MV-4-11 (cell line): ENCODE measurements around the gene RBM38.

ENCODE experiments used
- DNase-seq: peaks from one replicate; lab custom pipeline; 2025; lab: John Stamatoyannopoulos, UW

Gene RBM38

GRCh38 chr20:57374931-57375651 lies 16.1 kb upstream of the RBM38 start:
- peak; percentile 80 for DNase-seq

- no peak for DNase-seq
Measured at GRCh38 chr20:57375652-57376230, 15.5 kb upstream of the RBM38 start.

GRCh38 chr20:57377350-57377749 lies 13.8 kb upstream of the RBM38 start:
- no peak for DNase-seq

GRCh38 chr20:57378107-57378506 lies 13.1 kb upstream of the RBM38 start:
- no peak for DNase-seq

- DNase-seq = no peak
Measured at GRCh38 chr20:57378646-57379262, 12.4 kb upstream of the RBM38 start.

GRCh38 chr20:57379263-57379647 lies 11.9 kb upstream of the RBM38 start:
- DNase-seq = no peak

- DNase-seq = no peak
Measured at GRCh38 chr20:57380081-57380750, 11.0 kb upstream of the RBM38 start.

- DNase-seq = peak; percentile 71
Measured at GRCh38 chr20:57381596-57382503, 9.3 kb upstream of the RBM38 start.

- DNase-seq = no peak
Measured at GRCh38 chr20:57382516-57382915, 8.7 kb upstream of the RBM38 start.

GRCh38 chr20:57383447-57384347 lies 7.5 kb upstream of the RBM38 start:
- DNase-seq = no peak

GRCh38 chr20:57384486-57384885 lies 6.7 kb upstream of the RBM38 start:
- no peak for DNase-seq

GRCh38 chr20:57384953-57385761 lies 6.0 kb upstream of the RBM38 start:
- no peak for DNase-seq

- DNase-seq = no peak
Measured at GRCh38 chr20:57385940-57386339, 5.3 kb upstream of the RBM38 start.

GRCh38 chr20:57386762-57387161 lies 4.4 kb upstream of the RBM38 start:
- DNase-seq = no peak

GRCh38 chr20:57387463-57387862 lies 3.7 kb upstream of the RBM38 start:
- DNase-seq = no peak

- no peak for DNase-seq
Measured at GRCh38 chr20:57387945-57388371, 3.2 kb upstream of the RBM38 start.

- DNase-seq = peak; percentile 28
Measured at GRCh38 chr20:57388953-57389694, 2.1 kb upstream of the RBM38 start.

- DNase-seq = peak; percentile 11
Measured at GRCh38 chr20:57389695-57390603, 1.2 kb upstream of the RBM38 start.
